NCI-H2171 treated with DMSO at 0.1 percent for 48 hours (cell line): ENCODE measurements around the gene PPP1R1B.
"Not testable (repeated sequence)": the region's sequence is repeated elsewhere in the genome, so short reads cannot be mapped to it uniquely, and the experiment has no call there.

Source experiments
- DNase-seq: peaks from one replicate; lab custom pipeline; 2025; lab: John Stamatoyannopoulos, UW

The PPP1R1B gene

GRCh38 chr17:39626171-39627046, at the start of gene PPP1R1B:
Gene PPP1R1B, plus strand, starts transcription at chr17:39626952. Its CDS starts 441 bp downstream, at chr17:39627393.
- DNase-seq = peak; percentile 46

DNA sequence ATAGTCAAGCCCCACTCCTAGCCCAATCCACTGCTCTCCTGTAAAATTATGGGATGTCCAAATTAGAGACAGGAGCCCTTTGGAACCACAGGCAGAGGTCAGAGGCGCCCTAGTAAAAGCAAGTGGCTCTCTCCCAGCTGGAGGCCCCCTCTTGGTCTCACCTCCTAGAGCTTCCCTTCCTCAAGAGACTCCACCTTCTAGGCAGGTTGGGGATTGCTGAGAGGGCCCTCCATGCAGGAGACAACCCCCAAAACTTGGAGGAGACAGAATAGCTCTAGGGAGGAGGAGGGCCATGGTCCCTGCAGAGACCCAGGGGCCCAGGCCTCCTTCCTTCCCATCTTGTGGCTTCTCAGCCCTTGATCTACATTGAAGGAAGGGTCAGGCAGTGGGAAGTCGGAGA, 48.5 kb upstream of the PPP1R1B start:
- DNase-seq = no peak

- DNase-seq = no peak
Measured at GRCh38 chr17:39579318-39580081, 47.3 kb upstream of the PPP1R1B start.

- DNase-seq = no peak
Measured at GRCh38 chr17:39580082-39580468, 46.7 kb upstream of the PPP1R1B start.

GRCh38 chr17:39581071-39581758, 45.5 kb upstream of the PPP1R1B start:
- DNase-seq = no peak

GRCh38 chr17:39581759-39582085, 45.0 kb upstream of the PPP1R1B start:
- no peak for DNase-seq

GRCh38 chr17:39582658-39583057, 44.1 kb upstream of the PPP1R1B start:
- no peak for DNase-seq

DNA sequence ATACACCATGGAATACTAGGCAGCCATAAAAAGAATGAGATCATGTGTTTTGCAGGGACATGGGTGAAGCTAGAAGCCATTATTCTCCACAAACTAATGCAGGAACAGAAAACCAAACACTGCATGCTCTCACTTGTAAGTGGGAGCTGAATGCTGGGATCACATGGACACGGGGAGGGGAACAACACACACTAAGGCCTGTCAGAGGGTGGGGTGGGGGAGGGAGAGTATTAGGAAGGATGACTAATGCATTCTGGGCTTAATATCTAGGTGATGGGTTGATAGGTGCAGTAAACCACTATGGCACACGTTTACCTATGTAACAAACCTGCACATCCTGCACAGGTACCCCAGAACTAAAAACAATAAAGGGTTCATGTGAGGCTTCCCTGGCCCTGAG, 36.6 kb upstream of the PPP1R1B start:
- DNase-seq = not testable (repeated sequence)

GRCh38 chr17:39591958-39592954, 34.5 kb upstream of the PPP1R1B start:
- DNase-seq = peak; percentile 80

DNA sequence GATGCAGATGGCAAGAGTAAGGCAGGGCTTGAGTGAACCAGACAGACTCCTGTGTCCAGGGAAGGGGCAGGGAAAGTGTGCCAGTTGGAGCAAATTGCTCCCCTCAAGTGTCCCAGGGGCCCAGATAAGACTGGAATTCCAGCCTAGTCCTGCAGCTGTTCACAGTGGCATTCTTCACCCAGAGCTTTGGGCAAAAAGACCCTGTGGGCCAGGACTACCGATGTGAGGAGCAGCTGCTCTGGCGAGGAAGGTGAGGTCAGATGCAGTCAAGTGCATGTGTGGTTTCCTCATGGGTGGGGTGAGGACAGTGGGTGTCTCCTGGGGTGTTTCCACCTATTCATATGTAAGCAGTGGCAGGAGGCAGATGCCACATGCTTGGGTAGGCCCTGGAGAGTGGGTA, 33.4 kb upstream of the PPP1R1B start:
- DNase-seq = peak; percentile 15

DNA sequence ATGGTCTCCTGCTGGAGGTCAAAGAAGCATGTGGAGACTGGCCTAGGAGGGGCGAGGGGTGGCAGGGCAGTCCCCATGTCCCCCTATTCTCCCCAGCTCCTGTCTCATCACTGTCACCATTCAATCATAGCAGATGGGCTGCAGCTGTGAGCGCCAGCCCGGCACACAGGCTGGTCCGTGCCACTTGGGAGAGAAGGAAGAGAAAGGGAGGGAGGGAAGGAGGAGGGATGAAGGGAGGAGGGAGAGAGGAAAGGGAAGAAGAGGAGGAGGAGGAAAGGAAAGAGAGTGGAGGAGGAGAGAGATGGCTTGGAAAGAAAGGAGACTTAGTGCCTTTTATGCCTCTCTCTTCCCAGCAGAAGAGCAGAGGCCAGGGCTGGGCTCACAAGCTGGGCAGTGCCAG, 31.5 kb upstream of the PPP1R1B start:
- peak; percentile 56 for DNase-seq

GRCh38 chr17:39595928-39596510, 30.7 kb upstream of the PPP1R1B start:
- DNase-seq = no peak

DNA sequence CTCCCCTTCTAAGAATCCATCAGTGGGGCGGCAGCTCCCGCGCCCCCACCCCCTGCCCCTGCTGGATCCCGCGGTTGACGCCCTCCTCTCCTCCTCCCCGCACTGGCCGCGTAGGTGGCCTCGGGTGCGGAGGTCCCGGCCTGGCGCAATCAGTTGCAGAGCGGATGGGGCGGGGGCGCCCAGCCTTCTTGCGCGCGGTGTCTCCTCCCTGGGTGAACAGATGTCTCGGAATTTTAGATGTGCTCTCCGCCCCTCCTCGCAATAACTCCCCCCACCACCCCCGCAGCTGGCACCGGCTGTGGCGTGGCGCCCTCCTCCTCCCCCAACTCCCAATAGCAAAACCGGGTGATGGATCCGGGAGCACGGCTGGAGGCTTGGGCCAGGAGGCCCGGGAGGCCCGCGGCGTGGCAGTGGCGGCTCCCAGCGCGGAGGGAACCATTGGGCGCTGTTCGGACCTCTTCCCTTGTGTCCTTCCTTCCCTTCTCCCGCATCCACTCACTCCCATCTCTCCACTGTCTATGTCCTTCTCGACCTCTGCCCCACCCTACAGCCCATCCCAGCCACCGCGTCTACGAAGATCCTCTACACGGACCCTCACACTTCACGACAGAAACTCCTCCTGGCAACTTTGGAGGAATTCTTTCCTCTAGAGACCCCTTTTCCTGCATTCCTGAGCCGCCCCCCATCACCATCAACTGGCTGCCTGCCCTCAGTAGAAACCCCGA, 30.0 kb upstream of the PPP1R1B start:
- peak; percentile 57 for DNase-seq

GRCh38 chr17:39597372-39598046, 29.2 kb upstream of the PPP1R1B start:
- peak; percentile 68 for DNase-seq

- DNase-seq = no peak
Measured at GRCh38 chr17:39598047-39598481, 28.7 kb upstream of the PPP1R1B start.

GRCh38 chr17:39598630-39599003, 28.1 kb upstream of the PPP1R1B start:
- peak; percentile 10 for DNase-seq

DNA sequence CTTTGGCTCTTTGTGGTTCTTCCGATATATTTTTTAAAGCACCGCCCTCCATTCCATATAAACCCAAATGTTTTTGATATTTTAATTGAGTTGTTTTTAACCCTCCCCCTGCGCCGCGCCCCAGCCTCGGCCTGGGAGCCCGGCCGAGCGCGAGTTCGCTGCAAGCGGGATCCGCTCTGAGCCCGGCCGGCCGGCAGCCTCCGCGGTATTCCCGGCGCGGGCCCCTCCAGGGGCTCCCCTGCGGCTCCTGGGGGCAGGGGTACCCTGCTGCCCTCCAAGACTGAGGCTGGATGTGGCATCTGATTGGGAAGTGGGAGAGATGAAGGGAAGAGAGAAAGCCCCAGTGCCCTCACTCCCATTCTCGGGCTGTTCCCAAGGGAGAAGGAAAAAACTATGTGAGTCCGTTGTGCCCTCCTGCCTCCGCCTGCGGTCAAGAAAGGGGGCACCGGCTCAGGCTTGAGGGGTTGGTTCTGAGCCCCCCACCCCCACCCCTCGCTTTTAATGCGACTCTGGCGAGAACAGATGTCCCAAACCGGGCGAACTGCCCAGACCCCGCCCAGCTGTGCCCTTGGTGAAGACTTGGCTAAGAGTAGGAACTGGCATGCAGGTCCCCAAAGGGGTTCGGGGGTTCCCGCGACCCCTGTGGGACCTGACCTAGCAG, 27.6 kb upstream of the PPP1R1B start:
- DNase-seq = peak; percentile 49

GRCh38 chr17:39599665-39600231, 27.0 kb upstream of the PPP1R1B start:
- no peak for DNase-seq
